ENCODE data around the gene SLC38A9.
A peak's percentile ranks its signal among the peaks of the same experiment; 100 is the strongest.
"Not testable (repeated sequence)": the region's sequence is repeated elsewhere in the genome, so short reads cannot be mapped to it uniquely, and the experiment has no call there.

The SLC38A9 gene

GRCh38 chr5:55712023-55712859 is at the start of gene SLC38A9:
Gene SLC38A9 (minus strand): TSS chr5:55712324. CDS start chr5:55697958, 14,366 bp downstream.
- DNase-seq: peak; percentile 89 to 92

GRCh38 chr5:55761721-55762120 is 49.6 kb upstream of the SLC38A9 start:
- DNase-seq: not testable (repeated sequence)

GRCh38 chr5:55758714-55759113 is 46.6 kb upstream of the SLC38A9 start:
- DNase-seq: no peak

GRCh38 chr5:55758231-55758630 is 46.1 kb upstream of the SLC38A9 start:
- no peak for DNase-seq

- no peak for DNase-seq
Measured at GRCh38 chr5:55750499-55750898, 38.4 kb upstream of the SLC38A9 start.

- DNase-seq: no peak
Measured at GRCh38 chr5:55750063-55750462, 37.9 kb upstream of the SLC38A9 start.

GRCh38 chr5:55749387-55749786 is 37.3 kb upstream of the SLC38A9 start:
- DNase-seq: no peak

- no peak for DNase-seq
Measured at GRCh38 chr5:55747778-55748318, 35.7 kb upstream of the SLC38A9 start.

- DNase-seq: no peak
Measured at GRCh38 chr5:55742778-55743177, 30.7 kb upstream of the SLC38A9 start.

GRCh38 chr5:55737793-55738192 is 25.7 kb upstream of the SLC38A9 start, which contains the start of gene DDX4:
Gene DDX4 (plus strand): TSS chr5:55738061. CDS start chr5:55738964, 903 bp downstream.
- no peak for DNase-seq

GRCh38 chr5:55734658-55735057 is 22.5 kb upstream of the SLC38A9 start:
- no peak for DNase-seq

GRCh38 chr5:55732585-55732984 is 20.5 kb upstream of the SLC38A9 start:
- DNase-seq: no peak

GRCh38 chr5:55731848-55732247 is 19.7 kb upstream of the SLC38A9 start:
- no peak for DNase-seq

- DNase-seq: no peak
Measured at GRCh38 chr5:55724281-55724680, 12.2 kb upstream of the SLC38A9 start.

- no peak for DNase-seq
Measured at GRCh38 chr5:55720188-55720703, 8.1 kb upstream of the SLC38A9 start.

- DNase-seq: not testable (repeated sequence)
Measured at GRCh38 chr5:55719026-55719425, 6.9 kb upstream of the SLC38A9 start.

- DNase-seq: no peak
Measured at GRCh38 chr5:55715519-55716078, 3.5 kb upstream of the SLC38A9 start.

GRCh38 chr5:55714749-55715148 is 2.6 kb upstream of the SLC38A9 start:
- no peak for DNase-seq

GRCh38 chr5:55714339-55714738 is 2.2 kb upstream of the SLC38A9 start:
- no peak for DNase-seq

GRCh38 chr5:55713871-55714270 is 1.7 kb upstream of the SLC38A9 start:
- DNase-seq: no peak

GRCh38 chr5:55711507-55712022 is 559 bp downstream of the SLC38A9 start:
- no peak for DNase-seq

- DNase-seq: no peak
Measured at GRCh38 chr5:55708732-55709131, 3.4 kb downstream of the SLC38A9 start.

- DNase-seq: no peak
Measured at GRCh38 chr5:55706230-55706629, 5.9 kb downstream of the SLC38A9 start.
